Mesothelial cell of epicardium (in vitro differentiated cells): Measurements from ENCODE around the gene MCCC2. TPM values are rescaled to one million over a fixed set of nuclear protein-coding genes. Genes with fewer than 3 reads are reported as not detected.
"Not testable (repeated sequence)": the region's sequence is repeated elsewhere in the genome, so short reads cannot be mapped to it uniquely, and the experiment has no call there.

Experiments
- DNase-seq, 2 experiments: peaks; one replicate each; pipeline ENCODE4 v3.0.0; 2021; ENCODE audit warnings: low spot score in 2 of 2; ENCODE audit not compliant: unreplicated experiment in 2 of 2
- H3K27ac Mint-ChIP-seq: 2 replicates; pipeline ENCODE4 v1.8.0; 2021; ENCODE audit warnings: mixed read lengths
- H3K27me3 Mint-ChIP-seq: 2 replicates; pipeline ENCODE4 v1.8.0; 2021; ENCODE audit warnings: low read depth, mixed read lengths
- H3K36me3 Mint-ChIP-seq: 2 replicates; pipeline ENCODE4 v1.8.0; 2021; ENCODE audit warnings: mixed read lengths
- H3K4me1 Mint-ChIP-seq: 2 replicates; pipeline ENCODE4 v1.8.0; 2021; ENCODE audit warnings: mixed read lengths
- H3K4me3 Mint-ChIP-seq: 2 replicates; pipeline ENCODE4 v1.8.0; 2021; ENCODE audit warnings: mild to moderate bottlenecking, moderate library complexity, mixed read lengths
- H3K9me3 Mint-ChIP-seq: 2 replicates; pipeline ENCODE4 v1.8.0; 2021; ENCODE audit warnings: mixed read lengths
- CTCF ChIP-seq: fragments of 200-600 bp; sonication (generic); IDR thresholded peaks from one replicate; pipeline ENCODE4 v1.5.0; 2021; ENCODE audit warnings: antibody characterized with exemption; ENCODE audit not compliant: unreplicated experiment
- total RNA-seq: library from RNA; stranded (reverse); gene quantifications from 3 replicates; pipeline ENCODE4 v1.2.1, GENCODE V29; 2021

MCCC2 gene
- total RNA-seq, result 42.6 to 44.6 TPM (median 44.4 TPM) in 3 replicates

GRCh38 chr5:71586941-71587765 lies at the start of gene MCCC2:
TSS of gene MCCC2 (plus strand) at chr5:71587340. CDS start at chr5:71587426, 86 bp downstream.
- peak within 1 kb of the TSS; percentile 87 for H3K4me3 Mint-ChIP-seq
- TF ChIP-seq CTCF, result no peak
- H3K27ac Mint-ChIP-seq, result peak within 1 kb of the TSS; percentile 99
- H3K27me3 Mint-ChIP-seq, result no peaks in the 10 kb centered on the region
- DNase-seq, result peak; percentile 89 to 97
- H3K4me1 Mint-ChIP-seq, result peaks cover 19% of the 10 kb centered on the region
- no peaks in the 10 kb centered on the region for H3K9me3 Mint-ChIP-seq
- H3K36me3 Mint-ChIP-seq, result peaks cover 2% of the 10 kb centered on the region

GRCh38 chr5:71537687-71538086 lies 49.5 kb upstream of the MCCC2 start:
- no peak for DNase-seq
- Mint-ChIP-seq H3K9me3 (no peaks in the 10 kb centered on the region), H3K4me3 (no peak overlapping the region), H3K36me3 (peaks cover 39% of the 10 kb centered on the region), H3K4me1 (no peaks in the 10 kb centered on the region), H3K27me3 (no peaks in the 10 kb centered on the region), H3K27ac (peak overlapping the region; percentile 6)
- no peak for TF ChIP-seq CTCF

GRCh38 chr5:71550885-71551284 lies 36.3 kb upstream of the MCCC2 start:
- not testable (repeated sequence) for H3K27me3 Mint-ChIP-seq, H3K4me3 Mint-ChIP-seq, H3K27ac Mint-ChIP-seq, DNase-seq, H3K9me3 Mint-ChIP-seq, H3K4me1 Mint-ChIP-seq
- H3K36me3 Mint-ChIP-seq, result peaks cover 64% of the 10 kb centered on the region

- DNase-seq, H3K27me3 Mint-ChIP-seq, H3K4me3 Mint-ChIP-seq, H3K27ac Mint-ChIP-seq, H3K9me3 Mint-ChIP-seq, H3K4me1 Mint-ChIP-seq: not testable (repeated sequence)
- peaks cover 65% of the 10 kb centered on the region for H3K36me3 Mint-ChIP-seq
These were observed 35.6 kb upstream of the MCCC2 start for GRCh38 chr5:71551582-71551981.

- DNase-seq, H3K4me3 Mint-ChIP-seq, H3K27me3 Mint-ChIP-seq, H3K4me1 Mint-ChIP-seq, H3K9me3 Mint-ChIP-seq, H3K27ac Mint-ChIP-seq: not testable (repeated sequence)
- peaks cover 63% of the 10 kb centered on the region for H3K36me3 Mint-ChIP-seq
These were observed 35.0 kb upstream of the MCCC2 start for GRCh38 chr5:71552026-71552749.

GRCh38 chr5:71563161-71563560 lies 24.0 kb upstream of the MCCC2 start:
- no peaks in the 10 kb centered on the region for H3K9me3 Mint-ChIP-seq
- H3K4me3 Mint-ChIP-seq, result no peak overlapping the region
- TF ChIP-seq CTCF, result no peak
- no peaks in the 10 kb centered on the region for H3K27me3 Mint-ChIP-seq
- H3K36me3 Mint-ChIP-seq, result peaks cover 28% of the 10 kb centered on the region
- H3K4me1 Mint-ChIP-seq, result no peaks in the 10 kb centered on the region
- no peak overlapping the region for H3K27ac Mint-ChIP-seq
- DNase-seq, result no peak

- Mint-ChIP-seq H3K4me1 (no peaks in the 10 kb centered on the region), H3K4me3 (no peak overlapping the region), H3K27ac (no peak overlapping the region)
These were observed 22.2 kb upstream of the MCCC2 start for GRCh38 chr5:71564895-71565294.

More at GRCh38 chr5:71564895-71565294, 22.2 kb upstream of the MCCC2 start:
- H3K36me3 Mint-ChIP-seq, result peaks cover 21% of the 10 kb centered on the region
- no peaks in the 10 kb centered on the region for H3K9me3 Mint-ChIP-seq
- H3K27me3 Mint-ChIP-seq, result no peaks in the 10 kb centered on the region
- no peak for TF ChIP-seq CTCF
- no peak for DNase-seq
